ENCODE measurements around the gene NUP107.

Gene NUP107

DNA sequence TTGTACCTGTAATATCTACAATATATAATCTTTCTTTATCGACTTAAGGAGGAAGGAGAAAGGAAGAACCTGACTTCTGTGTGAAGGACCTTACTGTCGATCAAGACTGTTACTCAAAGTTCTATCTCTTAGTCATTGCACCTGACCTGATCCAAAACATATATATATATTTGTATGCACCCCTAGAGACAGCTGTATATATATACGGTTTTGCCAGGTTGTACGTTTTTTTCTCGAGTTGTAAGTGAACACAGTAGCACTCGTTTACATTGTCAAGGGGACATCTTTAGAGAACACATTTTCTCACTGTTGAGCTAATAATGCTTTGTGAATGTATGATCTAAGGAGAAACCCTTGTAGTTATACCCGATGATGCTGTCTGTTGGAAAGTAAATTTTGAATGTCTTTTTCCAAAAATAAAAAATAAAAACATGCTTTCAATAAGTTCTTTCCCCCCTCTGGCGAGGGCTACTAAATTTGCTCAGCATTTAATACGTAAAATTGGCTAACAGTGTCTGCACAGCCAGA lies 58.7 kb downstream of the NUP107 start:
- no peak for DNase-seq

DNA sequence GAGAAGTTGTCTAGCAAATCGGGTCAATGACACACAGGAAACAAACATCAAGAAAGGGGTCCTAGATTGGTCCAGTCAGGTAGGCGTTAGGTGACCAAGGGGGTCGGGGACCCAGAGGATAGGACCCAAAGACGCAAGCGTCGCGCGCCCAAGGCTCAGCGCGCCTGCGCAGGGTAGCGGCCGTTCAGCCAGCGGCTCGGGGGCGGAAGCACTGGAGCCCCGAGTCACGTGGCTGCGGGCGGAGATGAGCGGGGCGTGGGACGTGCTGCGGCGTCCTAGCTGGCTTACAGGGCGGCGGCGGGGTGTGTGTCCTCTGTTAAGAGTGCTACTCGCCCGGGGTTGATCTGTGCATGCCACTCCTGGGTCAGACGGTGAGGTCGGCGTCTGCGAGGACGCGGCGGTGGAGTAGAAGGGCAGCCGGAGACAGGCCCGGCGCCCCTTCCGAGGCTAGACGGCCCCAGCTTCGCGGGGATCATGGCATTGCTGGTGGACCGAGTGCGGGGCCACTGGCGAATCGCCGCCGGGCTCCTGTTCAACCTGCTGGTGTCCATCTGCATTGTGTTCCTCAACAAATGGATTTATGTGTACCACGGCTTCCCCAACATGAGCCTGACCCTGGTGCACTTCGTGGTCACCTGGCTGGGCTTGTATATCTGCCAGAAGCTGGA lies 59.3 kb downstream of the NUP107 start, which contains the start of gene SLC35E3:
SLC35E3 (plus strand) TSS at position 273 of the 668 bp plus-strand sequence; CDS start at position 475, 202 bp downstream.
- peak; percentile 91 for DNase-seq

DNA sequence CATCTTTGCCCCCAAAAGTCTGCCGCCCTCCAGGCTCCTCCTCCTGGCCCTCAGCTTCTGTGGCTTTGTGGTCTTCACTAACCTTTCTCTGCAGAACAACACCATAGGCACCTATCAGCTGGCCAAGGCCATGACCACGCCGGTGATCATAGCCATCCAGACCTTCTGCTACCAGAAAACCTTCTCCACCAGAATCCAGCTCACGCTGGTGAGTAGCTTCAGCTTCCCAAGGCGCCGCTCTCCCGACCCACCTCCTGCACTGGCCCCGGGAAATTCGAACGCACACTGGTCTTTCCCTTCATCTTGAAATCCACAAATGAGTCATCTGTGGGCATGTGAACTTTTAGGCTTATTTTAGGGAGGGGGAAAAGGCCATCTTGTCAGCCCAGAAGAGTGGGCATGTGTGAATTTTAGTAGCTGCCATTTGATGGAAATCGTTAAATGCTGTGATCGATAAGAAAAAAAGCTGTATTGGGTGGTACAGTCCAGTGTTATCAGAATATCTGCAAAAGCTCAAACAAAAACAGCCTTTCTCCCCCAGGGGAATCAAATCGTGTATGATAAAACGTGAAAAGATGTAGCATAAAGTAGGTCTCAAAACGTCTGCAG lies 59.9 kb downstream of the NUP107 start:
- no peak for DNase-seq

DNA sequence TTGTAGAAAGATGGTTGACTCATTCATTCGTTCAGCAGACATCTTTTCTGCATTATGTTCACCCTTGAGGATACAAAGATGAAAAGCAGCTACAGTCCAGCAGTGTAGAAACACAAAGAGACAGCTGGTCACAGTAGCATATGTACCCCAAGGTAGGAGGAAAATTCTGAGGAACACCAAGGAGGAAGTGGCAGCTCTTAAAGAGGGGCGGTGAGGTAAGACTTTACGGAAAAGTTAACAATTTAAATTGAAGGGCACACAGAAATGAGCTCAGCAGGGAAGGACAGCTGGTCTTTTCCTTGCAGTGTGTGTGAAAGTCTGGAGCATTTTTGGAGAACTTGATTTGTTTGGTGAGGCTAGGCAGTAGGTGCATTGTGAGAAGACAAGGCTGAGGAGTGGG lies 62.7 kb downstream of the NUP107 start:
- DNase-seq: no peak

DNA sequence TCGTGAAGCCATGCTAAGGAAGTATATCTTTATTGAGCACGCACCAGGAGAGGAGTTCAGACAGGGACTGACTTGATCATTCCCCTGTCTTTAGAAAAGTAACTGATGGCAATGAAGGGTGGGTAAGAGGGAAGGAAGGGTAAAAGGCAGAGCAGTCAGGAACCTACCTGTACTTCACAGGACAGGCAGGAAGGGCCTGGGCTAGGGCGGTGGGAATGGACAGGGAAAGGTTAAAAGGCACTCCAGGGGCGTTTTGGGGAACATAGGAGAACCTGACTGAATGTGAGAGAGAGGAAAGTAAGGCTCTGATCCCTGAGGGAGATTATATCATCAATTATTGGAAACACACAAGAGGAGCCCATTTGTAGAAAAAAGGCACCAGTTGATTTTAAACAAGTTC lies 63.1 kb downstream of the NUP107 start:
- DNase-seq: no peak

DNA sequence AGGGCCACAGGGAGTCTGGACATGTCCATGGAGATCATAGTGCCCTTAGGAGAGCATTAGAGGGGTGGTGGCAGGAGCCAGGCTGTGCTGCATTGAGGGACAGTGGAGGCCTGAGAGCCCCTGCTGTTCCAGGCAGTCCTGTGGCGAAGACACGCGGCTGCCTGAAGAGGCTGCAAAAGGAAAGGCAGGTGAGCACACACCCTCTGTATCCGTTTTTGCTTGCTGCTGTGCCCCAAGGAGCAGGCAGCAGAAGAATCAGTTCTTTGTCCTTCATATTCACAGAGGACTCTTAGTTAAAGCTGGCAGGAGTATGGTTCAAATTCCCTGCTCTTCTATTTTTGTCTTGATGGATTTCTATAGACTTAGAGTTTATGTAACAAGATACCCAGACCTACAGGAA lies 63.7 kb downstream of the NUP107 start:
- no peak for DNase-seq

DNA sequence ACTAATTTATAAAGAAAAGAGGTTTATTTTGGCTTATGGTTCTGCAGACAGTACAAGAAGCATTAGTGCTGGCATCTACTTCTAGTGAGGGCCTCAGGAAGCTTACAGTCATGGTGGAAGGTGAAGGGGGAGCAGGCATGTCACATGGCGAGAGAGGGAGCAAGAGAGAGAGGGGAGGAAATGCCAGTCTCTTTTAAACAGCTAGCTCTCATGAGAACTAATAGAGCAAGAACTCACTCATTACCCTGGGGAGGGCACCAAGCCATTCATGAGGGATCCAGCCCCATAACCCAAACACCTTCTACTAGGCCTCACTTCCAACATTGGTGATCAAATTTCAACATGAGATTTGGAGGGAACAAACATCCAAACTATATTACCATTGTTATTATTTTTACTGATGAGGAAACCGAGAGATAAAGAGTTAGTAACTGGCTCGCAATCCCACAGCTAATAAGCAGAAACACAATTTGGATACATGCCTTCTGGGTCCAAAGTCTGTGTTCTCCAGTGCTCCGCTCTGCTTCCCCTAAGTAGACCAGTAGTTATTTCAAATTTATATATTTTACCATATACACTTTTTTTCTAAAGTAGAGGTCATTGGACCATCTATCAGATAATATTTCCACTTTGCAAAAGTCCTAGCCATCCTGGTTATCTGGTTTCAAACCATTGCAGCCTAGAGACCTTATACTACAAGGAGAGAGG lies 68.9 kb downstream of the NUP107 start:
- DNase-seq: no peak

DNA sequence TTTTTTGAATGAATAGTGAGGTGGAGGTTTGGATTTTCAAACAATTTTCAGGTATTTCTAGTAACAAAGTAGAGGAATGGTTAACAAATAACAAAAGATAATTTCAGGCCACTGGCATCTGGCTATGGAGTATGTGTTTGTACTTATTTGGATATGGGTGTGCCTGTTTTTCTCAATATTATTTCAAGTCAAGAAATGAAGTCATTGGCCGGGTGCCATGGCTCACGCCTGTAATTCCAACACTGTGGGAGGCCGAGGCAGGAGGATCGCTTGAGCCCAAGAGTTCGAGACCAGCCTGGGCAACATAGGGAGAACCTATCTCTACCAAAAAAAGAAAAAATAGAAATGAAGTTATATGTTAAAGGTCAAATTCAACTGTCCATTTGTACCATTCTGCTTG lies 73.1 kb downstream of the NUP107 start:
- DNase-seq: no peak

DNA sequence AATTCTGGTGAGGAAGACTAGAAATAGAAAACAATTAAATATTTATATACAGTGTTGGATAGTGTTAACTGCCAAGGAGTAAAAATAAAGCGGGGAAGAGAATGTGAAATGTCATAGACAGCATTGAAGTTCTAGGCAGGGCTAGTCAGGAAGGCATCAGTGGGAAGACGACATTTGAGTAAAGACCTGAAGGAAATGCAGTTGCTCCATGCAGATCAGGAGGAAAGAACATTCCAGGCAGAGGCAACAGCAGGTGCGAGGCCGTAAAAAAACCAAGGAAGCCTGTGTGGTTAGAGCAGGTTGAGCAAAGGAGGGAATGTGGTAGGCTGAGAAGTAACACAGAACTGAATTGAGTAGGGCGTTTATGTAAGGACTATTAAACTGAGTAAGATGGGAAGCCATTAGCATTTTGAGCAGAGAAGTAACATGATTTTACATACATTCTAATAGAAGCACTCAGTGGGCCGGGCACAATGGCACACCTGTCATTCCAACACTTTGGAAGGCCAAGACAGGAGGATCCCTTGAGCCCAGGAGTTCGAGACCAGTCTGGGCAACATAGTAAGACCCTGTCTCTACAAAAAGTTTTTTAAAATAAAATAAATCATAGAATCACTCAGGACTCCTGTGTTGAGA lies 74.1 kb downstream of the NUP107 start:
- DNase-seq: no peak

DNA sequence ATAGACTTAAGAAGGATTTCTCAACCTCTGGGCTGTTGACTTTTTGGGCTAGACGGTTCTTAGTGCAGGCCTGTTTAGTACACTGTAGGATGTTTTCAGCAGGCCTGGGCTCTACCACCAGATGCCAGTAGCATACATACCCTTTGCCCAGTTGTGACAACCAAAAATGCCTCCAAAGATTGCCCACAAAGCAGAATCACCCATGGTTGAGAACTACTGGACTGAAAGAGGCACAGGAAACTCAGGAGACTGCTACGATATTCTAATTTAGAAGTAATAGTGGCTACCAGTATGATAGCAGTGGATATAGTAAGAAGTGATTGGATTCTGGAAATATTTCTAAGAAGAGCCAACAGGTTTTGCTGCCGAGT lies 74.6 kb downstream of the NUP107 start:
- DNase-seq: no peak

DNA sequence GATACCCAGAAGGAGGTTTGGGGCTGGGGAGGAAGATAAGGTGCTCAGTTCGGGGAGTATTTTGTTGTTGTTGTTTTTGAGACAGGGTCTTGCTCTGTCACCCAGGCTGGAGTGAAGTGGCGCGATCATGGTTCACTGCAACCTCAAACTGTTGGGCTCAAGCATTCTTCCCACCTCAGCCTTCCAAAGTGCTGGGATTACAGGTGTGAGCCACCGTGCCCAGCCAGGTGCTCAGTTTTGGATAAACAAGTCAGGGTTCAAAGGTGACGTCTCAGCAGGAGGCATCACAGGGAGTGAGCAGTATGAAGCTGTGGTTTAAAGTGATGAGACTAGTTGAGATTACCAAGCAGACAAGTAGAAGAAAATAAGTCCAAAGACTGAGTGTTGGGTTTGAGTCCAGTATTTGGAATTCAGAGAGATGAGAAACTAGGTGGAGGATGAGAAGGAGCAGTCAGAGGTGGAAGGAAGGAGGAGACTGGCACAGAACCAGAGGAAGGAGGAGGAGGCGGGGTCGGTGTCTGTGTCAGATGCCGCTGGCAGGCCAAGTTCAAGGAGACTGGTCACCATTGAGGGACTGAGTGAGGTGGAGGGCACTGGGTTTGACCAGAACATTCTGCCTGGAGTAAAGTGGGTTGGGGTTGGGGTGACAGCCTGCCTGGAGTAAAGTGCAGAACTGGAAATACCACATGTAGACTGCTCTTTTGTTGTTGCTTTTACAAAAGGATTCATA lies 75.3 kb downstream of the NUP107 start:
- DNase-seq: no peak

DNA sequence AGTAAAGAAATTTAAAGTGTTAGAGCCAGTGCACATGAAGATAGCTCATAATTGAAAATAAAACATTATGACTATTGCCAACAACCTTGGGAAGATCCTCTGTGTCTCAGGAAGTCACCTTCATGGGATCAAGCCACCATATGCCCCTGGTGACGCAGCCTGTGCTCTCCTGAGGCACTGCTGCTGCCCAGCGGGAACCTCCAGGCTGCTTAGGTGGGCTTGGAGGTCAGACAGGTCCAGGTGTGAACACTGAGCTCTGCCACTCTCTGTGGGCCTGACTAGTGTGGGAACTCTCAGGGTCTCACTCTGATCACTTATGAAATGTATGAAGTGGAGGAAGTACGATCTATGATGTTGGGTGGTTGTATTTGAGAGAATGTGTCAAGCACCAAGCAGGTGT lies 75.9 kb downstream of the NUP107 start:
- DNase-seq: no peak

DNA sequence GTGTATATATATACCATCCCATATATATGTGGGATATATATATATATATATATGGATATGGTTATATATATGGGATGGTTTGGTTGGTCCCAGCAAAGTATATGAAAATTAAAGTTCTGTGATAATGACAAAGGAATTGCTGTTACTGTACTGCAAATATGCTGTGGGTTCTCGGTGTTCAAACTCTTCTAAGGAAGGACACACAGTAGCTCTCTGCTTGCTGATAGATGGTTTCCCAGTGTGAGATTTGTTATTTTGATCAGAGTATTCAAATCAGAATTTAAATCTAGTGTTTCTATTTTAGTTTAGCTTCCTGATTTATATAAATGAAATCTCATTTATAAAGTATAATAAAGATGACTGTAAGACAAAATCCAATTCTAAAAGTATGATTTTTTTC lies 78.9 kb downstream of the NUP107 start:
- no peak for DNase-seq

DNA sequence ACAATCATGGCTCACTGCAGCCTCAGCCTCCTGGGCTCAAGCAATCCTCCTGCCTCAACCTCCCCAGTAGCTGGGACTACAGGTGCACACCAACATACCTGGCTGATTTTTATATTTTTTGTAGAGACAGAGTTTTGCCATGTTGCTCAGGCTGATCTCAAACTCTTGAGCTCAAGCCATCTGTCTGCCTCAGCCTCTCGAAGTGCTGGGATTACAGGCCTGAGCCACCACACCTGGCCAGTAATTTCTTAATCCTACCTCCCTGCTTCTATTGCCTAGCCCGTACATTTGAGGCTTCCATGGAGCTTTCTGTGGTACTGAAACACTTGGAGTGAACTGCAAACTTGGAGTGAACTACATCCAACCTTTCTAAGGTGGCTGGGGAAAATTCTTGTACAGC lies 79.9 kb downstream of the NUP107 start:
- no peak for DNase-seq

DNA sequence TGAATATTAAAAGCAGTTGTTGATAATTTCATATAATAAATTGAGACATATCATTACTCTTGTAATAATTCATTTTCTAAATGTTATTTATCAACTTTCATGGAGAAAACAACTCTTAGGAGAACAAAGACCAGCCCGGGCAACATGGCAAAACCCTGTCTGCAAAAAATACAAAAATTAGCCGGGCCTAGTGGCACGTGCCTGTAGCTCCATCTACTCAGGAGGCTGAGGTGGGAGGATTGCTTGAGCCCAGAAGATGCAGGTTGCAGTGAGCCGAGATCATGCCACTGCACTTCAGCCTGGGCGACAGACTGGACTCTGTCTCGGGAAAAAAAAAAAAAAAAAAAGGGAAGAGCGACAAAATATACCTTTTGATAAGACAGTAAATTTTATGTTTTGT lies 80.4 kb downstream of the NUP107 start:
- DNase-seq: no peak

DNA sequence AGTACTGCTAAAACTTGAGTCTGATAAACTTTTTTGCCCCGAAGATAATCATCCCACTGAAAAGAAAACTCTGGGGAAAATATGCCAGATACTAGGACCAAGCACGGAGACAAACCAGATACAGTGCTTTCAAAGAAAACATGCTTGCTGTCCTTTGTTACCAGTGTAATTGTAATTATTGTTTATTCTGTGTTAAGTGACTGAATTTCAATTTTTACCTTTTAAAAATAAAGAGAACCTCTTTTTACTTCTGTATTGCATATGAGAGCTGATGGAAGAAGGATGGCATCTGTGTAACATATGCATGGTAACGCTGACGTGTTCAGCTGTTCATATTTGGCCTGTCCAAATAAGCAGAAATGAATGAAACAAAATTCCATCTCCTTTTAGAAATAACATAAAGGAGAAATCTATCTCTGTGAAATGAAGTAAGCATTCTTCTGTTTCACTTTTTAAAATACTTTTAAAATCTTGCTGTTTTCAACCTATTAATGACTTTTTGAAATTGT lies 81.7 kb downstream of the NUP107 start:
- DNase-seq: no peak

DNA sequence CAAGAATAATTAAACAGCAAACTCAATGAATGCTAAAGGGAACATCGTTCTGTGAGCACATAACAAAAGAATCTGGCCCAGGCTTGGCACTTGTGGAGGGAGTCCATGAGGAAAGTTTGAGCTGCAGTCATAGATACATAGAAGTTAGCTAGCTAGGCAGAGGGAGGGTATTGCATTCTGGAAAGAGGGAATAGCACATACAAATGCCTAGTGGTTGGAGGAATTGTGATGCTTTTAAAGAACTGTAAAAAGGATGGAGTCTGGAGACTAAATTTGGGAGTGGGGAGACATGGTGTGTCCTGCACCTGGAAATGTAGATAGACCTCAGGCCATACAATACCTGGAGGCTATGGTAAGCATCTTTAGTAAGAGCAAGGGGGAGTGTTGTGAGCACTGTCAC lies 83.2 kb downstream of the NUP107 start:
- DNase-seq: no peak

DNA sequence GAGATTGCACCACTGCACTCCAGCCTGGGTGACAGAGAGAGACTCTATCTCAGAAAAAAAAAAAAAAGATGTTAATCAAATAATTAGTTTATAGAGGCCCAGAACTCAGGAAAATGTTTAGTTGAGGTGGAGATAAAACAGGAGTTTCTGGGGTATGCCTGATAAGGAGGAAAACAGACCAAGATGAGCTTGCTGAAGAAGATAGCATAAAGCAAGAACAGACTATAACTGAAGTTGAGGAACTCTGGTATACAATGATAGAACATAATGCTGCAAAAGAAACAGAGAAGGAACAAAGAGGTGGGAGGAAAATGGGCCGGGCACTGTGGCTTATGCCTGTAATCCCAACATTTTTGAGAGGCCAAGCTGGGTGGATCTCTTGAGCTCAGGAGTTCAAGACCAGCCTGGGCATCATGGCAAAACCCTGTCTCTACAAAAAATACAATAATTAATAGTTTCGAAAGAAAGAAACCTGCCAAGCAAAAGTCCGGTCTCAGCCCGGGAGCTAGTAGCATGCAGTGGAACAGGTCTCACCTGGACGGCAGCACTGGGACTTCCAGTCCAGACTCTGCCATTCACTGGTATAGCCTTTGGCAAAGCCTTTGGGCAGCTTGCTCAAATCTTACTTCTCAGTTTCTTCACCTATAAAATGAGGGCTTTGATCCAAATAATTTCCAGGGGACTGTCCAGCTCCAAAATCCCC lies 84.6 kb downstream of the NUP107 start:
- DNase-seq: no peak

DNA sequence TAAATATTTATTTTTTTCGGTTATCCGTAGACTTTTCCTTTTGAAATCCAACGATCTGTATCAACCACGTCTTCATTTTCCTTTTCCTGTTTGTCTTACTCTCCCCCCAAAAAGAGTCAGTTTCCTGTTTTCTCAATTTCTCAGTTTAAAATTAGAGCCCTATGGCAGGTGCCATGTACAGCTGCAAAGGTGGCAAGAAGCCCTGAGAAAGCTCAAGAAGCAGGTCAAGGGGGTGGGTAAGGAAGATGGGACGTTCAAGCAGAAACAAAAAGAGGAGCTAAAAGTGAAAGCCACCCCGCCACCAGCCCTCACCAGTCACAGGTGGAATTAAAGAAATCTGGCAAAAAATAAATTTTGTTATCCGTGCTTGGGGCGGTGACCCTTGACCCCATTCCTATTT lies 85.9 kb downstream of the NUP107 start:
- DNase-seq: no peak

DNA sequence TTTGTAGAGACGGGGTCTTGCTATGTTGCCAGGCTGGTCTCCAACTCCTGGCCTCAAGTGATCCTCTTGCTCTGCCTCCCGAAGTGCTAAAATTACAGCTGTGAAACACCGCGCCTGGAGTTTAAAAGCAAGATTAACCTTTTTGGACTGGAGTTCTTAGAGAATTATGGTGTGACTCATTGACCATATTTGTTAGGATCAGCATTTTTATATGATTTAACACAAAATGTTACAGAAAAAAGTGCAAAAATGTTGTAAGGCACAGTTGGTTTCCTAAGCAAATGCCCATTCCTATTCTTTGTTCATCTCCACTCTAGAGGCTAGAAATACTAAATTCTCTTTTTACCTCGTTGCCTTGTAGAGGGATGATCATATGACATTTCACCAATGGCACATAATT lies 86.8 kb downstream of the NUP107 start:
- no peak for DNase-seq

DNA sequence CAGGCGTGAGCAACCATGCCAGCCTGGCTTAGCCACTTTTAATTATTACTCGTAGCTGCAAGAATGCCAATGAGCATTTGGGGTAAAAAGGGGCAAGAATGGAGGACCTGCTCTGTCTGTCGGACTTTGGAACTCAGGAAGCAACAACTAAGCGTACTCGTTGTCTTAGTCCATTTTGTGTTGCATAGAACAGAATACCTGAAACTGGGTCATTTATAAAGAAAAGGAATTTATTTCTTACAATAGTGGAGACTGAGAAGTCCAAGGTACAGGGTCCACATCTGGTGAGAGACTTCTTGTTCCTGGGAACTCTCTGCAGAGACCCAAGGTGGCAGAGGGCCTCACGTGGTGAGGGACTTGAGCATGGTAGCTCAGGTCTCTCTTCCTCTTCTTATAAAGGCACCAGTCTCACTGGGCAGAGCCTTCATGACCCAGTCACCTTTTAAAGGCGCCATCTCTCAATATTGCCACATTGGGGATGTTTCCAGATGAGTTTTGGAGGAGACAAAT lies 88.4 kb downstream of the NUP107 start:
- DNase-seq: no peak
